ENCODE measurements around the gene TTR.

DNA sequence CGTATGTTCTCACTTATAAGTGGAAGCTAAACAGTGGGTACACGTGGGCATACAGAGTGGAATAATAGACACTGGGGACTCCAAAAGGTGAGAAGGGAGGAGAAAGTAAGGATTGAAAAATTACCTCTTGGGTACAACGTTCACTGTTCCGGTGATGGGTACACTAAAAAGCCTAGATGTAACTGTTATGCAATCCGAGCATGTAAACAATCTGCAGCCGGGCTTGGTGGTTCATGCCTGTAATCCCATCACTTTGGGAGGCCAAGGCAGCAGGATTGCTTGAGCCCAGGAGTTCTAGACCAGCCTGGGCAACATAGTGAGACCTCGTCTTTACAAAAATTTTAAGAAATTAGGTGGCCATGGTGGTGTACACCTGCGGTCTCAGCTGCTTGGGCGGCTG lies 33.1 kb upstream of the TTR start:
- TF ChIP-seq EZH2 (IDR thresholded peaks at IDR 0.05; ENCODE audit: low read length, missing control alignments) = no peak
- TF ChIP-seq, protein P1, sequence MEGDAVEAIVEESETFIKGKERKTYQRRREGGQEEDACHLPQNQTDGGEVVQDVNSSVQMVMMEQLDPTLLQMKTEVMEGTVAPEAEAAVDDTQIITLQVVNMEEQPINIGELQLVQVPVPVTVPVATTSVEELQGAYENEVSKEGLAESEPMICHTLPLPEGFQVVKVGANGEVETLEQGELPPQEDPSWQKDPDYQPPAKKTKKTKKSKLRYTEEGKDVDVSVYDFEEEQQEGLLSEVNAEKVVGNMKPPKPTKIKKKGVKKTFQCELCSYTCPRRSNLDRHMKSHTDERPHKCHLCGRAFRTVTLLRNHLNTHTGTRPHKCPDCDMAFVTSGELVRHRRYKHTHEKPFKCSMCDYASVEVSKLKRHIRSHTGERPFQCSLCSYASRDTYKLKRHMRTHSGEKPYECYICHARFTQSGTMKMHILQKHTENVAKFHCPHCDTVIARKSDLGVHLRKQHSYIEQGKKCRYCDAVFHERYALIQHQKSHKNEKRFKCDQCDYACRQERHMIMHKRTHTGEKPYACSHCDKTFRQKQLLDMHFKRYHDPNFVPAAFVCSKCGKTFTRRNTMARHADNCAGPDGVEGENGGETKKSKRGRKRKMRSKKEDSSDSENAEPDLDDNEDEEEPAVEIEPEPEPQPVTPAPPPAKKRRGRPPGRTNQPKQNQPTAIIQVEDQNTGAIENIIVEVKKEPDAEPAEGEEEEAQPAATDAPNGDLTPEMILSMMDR (conservative IDR thresholded peaks at IDR 0.05 in 1 of 2, IDR thresholded peaks at IDR 0.05 in 1 of 2; ENCODE audit: low read depth in 1 of 2, low read length in 2 of 2) = no peak
